Activated T-cell treated with anti-CD3 and anti-CD28 coated beads, Interleukin-2, amount 50 U/mL, for 48 hours (primary cell): ENCODE measurements around the gene SCAMP5.

ENCODE experiments used
- DNase-seq, 2 experiments: peaks; one replicate each; pipeline ENCODE4 v3.0.0-alpha.2; 2020

The SCAMP5 gene

GRCh38 chr15:74995182-74995778 is at the start of gene SCAMP5:
SCAMP5 (plus strand) TSS chr15:74995563; CDS start chr15:75011840, 16,277 bp downstream.
- DNase-seq = peak; percentile 92 to 95

- DNase-seq = peak; percentile 87 to 88
Measured at GRCh38 chr15:74950078-74950908, 45.1 kb upstream of the SCAMP5 start.

- DNase-seq = no peak
Measured at GRCh38 chr15:74951006-74951405, 44.4 kb upstream of the SCAMP5 start.

- DNase-seq = no peak
Measured at GRCh38 chr15:74954515-74954914, 40.8 kb upstream of the SCAMP5 start.

- no peak for DNase-seq
Measured at GRCh38 chr15:74955017-74955416, 40.3 kb upstream of the SCAMP5 start.

- DNase-seq = peak; percentile 80 to 85
Measured at GRCh38 chr15:74955796-74956647, 39.3 kb upstream of the SCAMP5 start.

GRCh38 chr15:74956648-74957475 is 38.5 kb upstream of the SCAMP5 start, which contains the start of gene RPP25:
RPP25 (minus strand) TSS chr15:74956772; CDS start chr15:74956583, 189 bp downstream.
- DNase-seq = peak; percentile 83 to 89

- DNase-seq = no peak
Measured at GRCh38 chr15:74957476-74958035, 37.8 kb upstream of the SCAMP5 start.

GRCh38 chr15:74958320-74958907 is 36.9 kb upstream of the SCAMP5 start:
- peak in 1 of 2 experiments; percentile 36 for DNase-seq

GRCh38 chr15:74958908-74959585 is 36.3 kb upstream of the SCAMP5 start:
- no peak for DNase-seq

- DNase-seq = no peak
Measured at GRCh38 chr15:74959586-74959939, 35.8 kb upstream of the SCAMP5 start.

GRCh38 chr15:74960286-74960685 is 35.1 kb upstream of the SCAMP5 start:
- DNase-seq = no peak

GRCh38 chr15:74960995-74961588 is 34.3 kb upstream of the SCAMP5 start:
- DNase-seq = peak in 1 of 2 experiments; percentile 40

GRCh38 chr15:74961616-74962015 is 33.7 kb upstream of the SCAMP5 start:
- DNase-seq = no peak

GRCh38 chr15:74962219-74962618 is 33.1 kb upstream of the SCAMP5 start:
- DNase-seq = no peak

GRCh38 chr15:74962671-74963070 is 32.7 kb upstream of the SCAMP5 start:
- no peak for DNase-seq

- no peak for DNase-seq
Measured at GRCh38 chr15:74963213-74963612, 32.1 kb upstream of the SCAMP5 start.

- DNase-seq = no peak
Measured at GRCh38 chr15:74964794-74965193, 30.6 kb upstream of the SCAMP5 start.

- no peak for DNase-seq
Measured at GRCh38 chr15:74967670-74968069, 27.7 kb upstream of the SCAMP5 start.

- DNase-seq = no peak
Measured at GRCh38 chr15:74976159-74976558, 19.2 kb upstream of the SCAMP5 start.

GRCh38 chr15:74977599-74977998 is 17.8 kb upstream of the SCAMP5 start:
- peak in 1 of 2 experiments; percentile 47 for DNase-seq
